HCT116 (cell line): ENCODE data around the gene CAMTA2. TPM values are rescaled to one million over a fixed set of nuclear protein-coding genes. Genes with fewer than 3 reads are reported as not detected.

ENCODE experiments used
- ATAC-seq: fragments of 200-7000 bp; cut with Tn5 transposase; 2 replicates; pipeline ENCODE4 v1.9.1; 2020; ENCODE audit warnings: mild to moderate bottlenecking, moderate library complexity
- BruUV-seq: library from RNA; stranded (reverse); fragments of 400-500 nt; replicated peaks from 2 replicates; lab custom pipeline; 2021; lab: Mats Ljungman, UMichigan
- CTCF ChIA-PET: fragments of 300-600 bp; sonication (Branson Sonifier 250); formaldehyde crosslinking; loops from one replicate; lab custom pipeline; 2021; ENCODE audit warnings: antibody characterized with exemption; lab: Charles Lee
- POLR2A ChIA-PET: fragments of 300-600, 350-600 bp; sonication (Branson Sonifier 250); formaldehyde crosslinking; loops from one replicate; lab custom pipeline; 2021; ENCODE audit warnings: antibody characterized with exemption; lab: Charles Lee
- RAD21 ChIA-PET, 2 experiments: fragments of 300-600 bp; sonication (Branson Sonifier 250); formaldehyde crosslinking; loops; one replicate each; lab custom pipeline; 2023; ENCODE audit warnings: low total read pairs in 2 of 2; ENCODE audit not compliant: uncharacterized antibody in 2 of 2, unreplicated experiment in 2 of 2, low non-redundant PET in 1 of 2; lab: Charles Lee
- DNase-seq: peaks from one replicate; pipeline ENCODE4 v3.0.0-alpha.2; 2010; ENCODE audit warnings: low read depth, low spot score
- H2AFZ ChIP-seq: fragments of 200-600 bp; shearing (Covaris generic), sonication (generic); 2 replicates; pipeline ENCODE4 v1.6.1; 2017; ENCODE audit warnings: low read depth, mixed run types, mixed read lengths, antibody characterized with exemption, low read length; ENCODE audit not compliant: poor library complexity, severe bottlenecking
- H3K27ac ChIP-seq: 2 replicates; pipeline ENCODE4 v1.5.1; 2012; ENCODE audit warnings: low read depth, low read length
- H3K27me3 ChIP-seq: fragments of 200-600 bp; sonication (generic); 2 replicates; pipeline ENCODE4 v1.6.1; 2016; ENCODE audit warnings: mixed run types, low read length, mixed read lengths; ENCODE audit not compliant: insufficient read depth
- H3K36me3 ChIP-seq, 2 experiments: fragments of 200-500 bp in 1 of 2; fragments of 200-600 bp in 1 of 2; sonication (Bioruptor generic) in 1 of 2; sonication (generic) in 1 of 2; 2 replicates each; pipeline versions ENCODE4 v1.5.1 to v1.6.1; 2014 to 2016; ENCODE audit warnings: low read length in 2 of 2, inconsistent platforms in 1 of 2, mixed read lengths in 1 of 2, mixed run types in 1 of 2; ENCODE audit not compliant: insufficient read depth in 2 of 2, control insufficient read depth in 1 of 2
- H3K4me1 ChIP-seq, 2 experiments: fragments of 200-600 bp in 1 of 2; sonication (generic) in 1 of 2; 2 replicates each; pipeline versions ENCODE4 v1.5.1 to v1.6.1; 2012 to 2017; ENCODE audit warnings: low read length in 2 of 2, inconsistent platforms in 1 of 2, mild to moderate bottlenecking in 1 of 2, mixed read lengths in 1 of 2, mixed run types in 1 of 2, moderate library complexity in 1 of 2; ENCODE audit not compliant: insufficient read depth in 2 of 2, control insufficient read depth in 1 of 2
- H3K4me2 ChIP-seq: fragments of 200-600 bp; sonication (generic); 2 replicates; pipeline ENCODE4 v1.6.1; 2017; ENCODE audit warnings: mixed run types, low read length, mixed read lengths
- H3K4me3 ChIP-seq, 2 experiments: fragments of 200-600 bp in 1 of 2; sonication (generic) in 1 of 2; replicated peaks in 1 of 2; 2 replicates each; pipeline ENCODE4 v1.5.1; 2011 to 2016; ENCODE audit warnings: low read length in 2 of 2, control low read depth in 1 of 2, low read depth in 1 of 2, mild to moderate bottlenecking in 1 of 2, mixed read lengths in 1 of 2, mixed run types in 1 of 2
- H3K79me2 ChIP-seq: fragments of 200-600 bp; sonication (generic); 2 replicates; pipeline ENCODE4 v1.6.1; 2017; ENCODE audit warnings: mild to moderate bottlenecking, mixed run types, low read length, moderate library complexity, mixed read lengths; ENCODE audit not compliant: insufficient read depth
- H3K9ac ChIP-seq: fragments of 200-600 bp; sonication (generic); 2 replicates; pipeline ENCODE4 v1.6.1; 2016; ENCODE audit warnings: low read length, mixed read lengths
- H3K9me2 ChIP-seq: fragments of 200-600 bp; sonication (generic), shearing (Covaris generic); 2 replicates; pipeline ENCODE4 v1.6.1; 2017; ENCODE audit warnings: mixed run types, mild to moderate bottlenecking, moderate library complexity; ENCODE audit not compliant: insufficient read depth
- H3K9me3 ChIP-seq, 2 experiments: fragments of 200-500 bp in 1 of 2; fragments of 200-600 bp in 1 of 2; sonication (Bioruptor generic) in 1 of 2; sonication (generic) in 1 of 2; 2 replicates each; pipeline ENCODE4 v1.6.1; 2014 to 2017; ENCODE audit warnings: low read length in 2 of 2, mixed read lengths in 2 of 2, inconsistent platforms in 1 of 2, low read depth in 1 of 2, mild to moderate bottlenecking in 1 of 2, mixed run types in 1 of 2, moderate library complexity in 1 of 2; ENCODE audit not compliant: control insufficient read depth in 1 of 2, insufficient read depth in 1 of 2
- H4K20me1 ChIP-seq: fragments of 200-600 bp; sonication (generic), shearing (Covaris generic); 2 replicates; pipeline ENCODE4 v1.6.1; 2017; ENCODE audit warnings: mixed run types, mild to moderate bottlenecking, moderate library complexity; ENCODE audit not compliant: insufficient read depth
- ATF3 ChIP-seq: IDR thresholded peaks from 2 replicates; pipeline ENCODE4 v1.6.1; 2012
- CBX3 ChIP-seq: IDR thresholded peaks from 2 replicates; pipeline ENCODE4 v1.6.1; 2012; ENCODE audit warnings: low read depth
- ELF1 ChIP-seq: IDR thresholded peaks from 2 replicates; pipeline ENCODE4 v1.6.1; 2012; ENCODE audit warnings: low read depth, borderline replicate concordance
- EZH2 ChIP-seq: fragments of 200-600 bp; sonication (generic); IDR thresholded peaks from 2 replicates; pipeline ENCODE4 v1.6.1; 2017; ENCODE audit warnings: antibody characterized with exemption, mixed run types
- EZH2phosphoT487 ChIP-seq: fragments of 200-600 bp; IDR thresholded peaks from 2 replicates; pipeline ENCODE4 v1.6.1; 2018; ENCODE audit warnings: antibody characterized with exemption, borderline replicate concordance
- FOSL1 ChIP-seq: IDR thresholded peaks from 2 replicates; pipeline ENCODE4 v1.6.1; 2012; ENCODE audit warnings: low read depth
- JUND ChIP-seq: IDR thresholded peaks from 2 replicates; pipeline ENCODE4 v1.6.1; 2012
- POLR2A ChIP-seq: IDR thresholded peaks from 2 replicates; pipeline ENCODE4 v1.7.0; 2011; ENCODE audit warnings: borderline replicate concordance; ENCODE audit not compliant: insufficient read depth, insufficient read length; ENCODE audit errors: extremely low read depth
- POLR2AphosphoS5 ChIP-seq: IDR thresholded peaks from 2 replicates; pipeline ENCODE4 v1.6.1; 2011; ENCODE audit warnings: mild to moderate bottlenecking, low read depth, low read length, moderate library complexity
- RAD21 ChIP-seq: IDR thresholded peaks from 2 replicates; pipeline ENCODE4 v1.6.1; 2012; ENCODE audit warnings: low read depth, mild to moderate bottlenecking
- YY1 ChIP-seq: IDR thresholded peaks from 2 replicates; pipeline ENCODE4 v1.6.1; 2011; ENCODE audit warnings: low read length, low read depth, moderate library complexity, mild to moderate bottlenecking; ENCODE audit not compliant: insufficient replicate concordance; ENCODE audit errors: extremely low read depth
- ZBTB33 ChIP-seq: IDR thresholded peaks from 2 replicates; pipeline ENCODE4 v1.6.1; 2011; ENCODE audit warnings: mild to moderate bottlenecking, low read length, moderate library complexity; ENCODE audit not compliant: insufficient replicate concordance; ENCODE audit errors: extremely low read depth
- ZNF274 ChIP-seq: fragments of 200-500 bp; sonication (Bioruptor generic); IDR thresholded peaks from 2 replicates; pipeline ENCODE4 v1.6.1; 2014; ENCODE audit warnings: mild to moderate bottlenecking, low read depth, low read length, inconsistent platforms
- intact Hi-C: fragments of 100-400 bp; cut with micrococcal nuclease; formaldehyde crosslinking; loops from 2 replicates; pipeline ENCODE4 v1.10.0; 2022
- total RNA-seq: library from RNA; stranded (reverse); gene quantifications from one replicate; pipeline ENCODE4 v1.2.1, GENCODE V29; 2021; ENCODE audit not compliant: unreplicated experiment

CAMTA2 gene
- total RNA-seq, 1 experiment from 2014 or later = 37.8 TPM

- ChIA-PET POLR2A (no interaction called here), CTCF (no interaction called here), RAD21 (no interaction called here)
- intact Hi-C loops = no loop called here
- TF ChIP-seq FOSL1 (no peak), ATF3 (no peak), RAD21 (no peak), EZH2phosphoT487 (no peak), ZBTB33 (no peak), POLR2A (no peak), JUND (no peak), ZNF274 (no peak), ELF1 (no peak), YY1 (no peak), POLR2AphosphoS5 (no peak), EZH2 (no peak), CBX3 (no peak)
- no peak for ATAC-seq
- peaks cover 24 to 28% of the 10 kb centered on the region in 2 experiments for H3K36me3 ChIP-seq
- peaks cover 16 to 33% of the 10 kb centered on the region in 2 experiments for H3K4me1 ChIP-seq
- H3K27me3 ChIP-seq = no peaks in the 10 kb centered on the region
- peak overlapping the region; percentile 99 for H3K4me2 ChIP-seq
- peak overlapping the region; percentile 93 for H3K27ac ChIP-seq
- no peak overlapping the region for H2AFZ ChIP-seq
- TSS peak; percentile 67 for BruUV-seq
- H3K9me2 ChIP-seq = no peaks in the 10 kb centered on the region
- peak overlapping the region; percentile 90 for H3K9ac ChIP-seq
- no peaks in the 10 kb centered on the region for H4K20me1 ChIP-seq
- H3K9me3 ChIP-seq = no peaks in the 10 kb centered on the region
- H3K4me3 ChIP-seq = peak overlapping the region; percentile 92 to 95
- DNase-seq = no peak
- peaks cover 34% of the 10 kb centered on the region for H3K79me2 ChIP-seq
These were observed 12.1 kb upstream of the CAMTA2 start for GRCh38 chr17:4999430-5000093.
